GM18498 (cell line): ENCODE results near the gene EPS8L1.
"Not testable (repeated sequence)": the region's sequence is repeated elsewhere in the genome, so short reads cannot be mapped to it uniquely, and the experiment has no call there.

ENCODE experiments used
- ATAC-seq: cut with Tn5 transposase; IDR thresholded peaks from one replicate; pipeline ENCODE4 v1.9.1; 2021; ENCODE audit warnings: mild to moderate bottlenecking, moderate library complexity; ENCODE audit not compliant: unreplicated experiment

EPS8L1 gene

DNA sequence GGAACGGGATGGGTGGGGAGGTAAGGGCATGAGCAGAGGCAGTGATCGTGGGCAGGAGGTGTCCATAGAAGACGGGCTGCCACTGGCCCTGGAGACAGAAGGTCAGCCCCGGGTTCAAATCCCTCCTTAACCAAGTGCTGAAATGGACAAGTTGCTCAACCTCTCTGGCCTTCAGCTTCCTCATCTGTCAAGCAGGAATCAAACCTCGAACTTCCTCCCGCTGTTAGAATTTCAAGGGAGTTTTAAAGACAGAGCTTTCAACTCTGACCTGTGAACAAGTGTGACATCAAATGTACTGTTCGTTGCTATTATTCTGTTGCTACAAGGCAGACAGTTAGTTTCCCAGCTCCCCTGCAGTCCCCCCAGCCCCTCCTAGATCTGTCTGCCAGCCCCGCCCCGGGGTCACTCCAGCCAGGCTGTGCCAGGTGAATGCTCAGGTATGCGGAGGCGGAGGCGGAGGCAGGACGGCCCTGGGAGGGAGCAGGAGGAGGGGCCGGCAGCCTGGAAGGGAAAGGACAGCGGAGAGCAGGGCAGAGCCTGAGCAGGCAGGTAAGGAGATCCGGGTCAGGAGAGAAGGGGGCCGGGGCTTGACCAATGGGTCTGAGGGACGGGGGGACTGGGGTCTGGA is at the start of gene EPS8L1:
TSS of gene EPS8L1 (plus strand) at position 499 of the 628 bp plus-strand sequence. CDS start 576 bp downstream, outside the sequence.
- no peak for ATAC-seq

DNA sequence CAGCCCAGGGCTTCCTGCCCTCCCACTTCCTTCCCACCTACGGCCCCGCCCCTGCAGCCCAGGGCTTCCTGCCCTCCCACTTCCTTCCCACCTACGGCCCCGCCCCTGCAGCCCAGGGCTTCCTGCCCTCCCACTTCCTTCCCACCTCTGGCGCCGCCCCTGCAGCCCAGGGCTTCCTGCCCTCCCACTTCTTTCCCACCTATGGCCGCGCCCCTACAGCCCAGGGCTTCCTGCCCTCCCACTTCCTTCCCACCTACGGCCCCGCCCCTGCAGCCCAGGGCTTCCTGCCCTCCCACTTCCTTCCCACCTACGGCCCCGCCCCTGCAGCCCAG is 48.6 kb upstream of the EPS8L1 start:
- not testable (repeated sequence) for ATAC-seq

DNA sequence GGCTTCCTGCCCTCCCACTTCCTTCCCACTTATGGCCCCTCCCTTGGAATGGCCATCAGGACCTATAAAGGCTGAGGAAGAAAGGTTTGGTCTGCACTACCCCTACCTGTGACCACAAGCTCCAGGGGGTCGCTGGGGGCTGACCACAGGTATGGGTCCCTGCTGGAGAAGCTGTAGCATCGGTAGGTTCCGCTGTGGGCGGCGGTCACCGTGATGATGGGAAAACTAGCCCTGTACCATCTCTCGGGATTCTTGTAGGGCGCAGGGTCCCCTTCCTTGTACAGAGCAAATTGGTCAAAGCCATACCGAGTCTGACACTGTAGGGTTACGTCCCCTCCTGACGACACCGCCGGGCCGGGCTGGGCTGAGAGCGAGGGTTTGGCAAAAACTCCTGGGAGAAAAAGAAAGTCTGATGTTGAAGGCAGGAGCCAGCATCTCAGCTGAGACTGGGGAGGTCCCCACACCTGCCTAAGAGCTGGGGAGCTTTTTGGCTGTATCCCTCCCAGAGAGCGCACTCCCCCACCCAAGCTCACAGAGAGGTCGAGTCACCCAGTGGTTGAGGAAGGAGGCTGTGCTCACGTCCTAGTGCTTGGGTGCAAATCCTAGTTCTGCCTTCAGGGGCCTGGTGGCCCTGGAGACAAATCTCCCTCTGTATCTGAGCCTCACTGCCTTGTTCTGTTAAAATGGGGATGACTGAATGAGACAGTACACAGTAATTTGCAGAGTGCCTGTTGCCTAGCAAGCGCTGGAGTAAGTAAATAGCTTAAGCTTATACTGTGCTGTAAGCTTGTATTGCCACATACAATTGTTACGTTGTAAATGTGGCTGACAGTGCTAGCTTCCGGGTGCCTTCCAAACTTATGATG is 48.0 kb upstream of the EPS8L1 start:
- ATAC-seq, result no peak

DNA sequence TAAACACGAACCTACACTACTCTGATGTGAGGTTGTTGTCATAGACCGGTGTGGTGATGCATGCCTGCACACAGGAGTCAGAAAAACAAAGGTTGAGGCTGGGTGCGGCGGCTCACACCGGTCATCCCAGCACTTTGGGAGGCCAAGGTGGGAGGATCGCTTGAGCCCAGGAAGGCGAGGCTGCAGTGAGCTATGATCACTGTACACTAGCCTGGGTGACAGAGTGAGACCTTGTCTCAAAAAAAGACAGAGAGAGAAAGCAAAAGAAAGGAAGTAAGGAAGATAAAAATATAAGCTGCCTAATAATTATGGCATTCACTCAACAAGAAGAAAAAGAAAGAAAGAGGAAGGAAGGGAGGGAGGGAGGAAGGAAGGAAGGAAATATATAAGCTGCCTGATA is 46.9 kb upstream of the EPS8L1 start:
- no peak for ATAC-seq

DNA sequence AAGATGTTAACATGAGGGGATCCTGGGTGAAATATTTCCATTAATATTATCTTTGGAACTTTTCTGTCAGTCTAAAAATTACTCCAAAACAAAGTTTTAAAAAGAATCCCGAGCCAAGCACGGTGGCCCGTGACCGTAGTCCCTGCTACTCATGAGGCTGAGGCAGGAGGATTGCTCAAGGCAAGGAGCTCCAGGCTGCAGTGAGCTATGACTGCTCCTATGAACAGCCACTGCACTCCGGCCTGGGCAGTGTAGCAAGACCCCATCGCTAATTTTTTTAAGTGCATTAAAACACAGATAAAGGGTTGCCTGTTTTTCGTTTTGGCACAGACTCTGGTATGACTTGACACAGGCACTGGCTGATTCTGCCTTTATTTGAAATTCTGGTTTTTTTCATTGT is 44.5 kb upstream of the EPS8L1 start:
- no peak for ATAC-seq

DNA sequence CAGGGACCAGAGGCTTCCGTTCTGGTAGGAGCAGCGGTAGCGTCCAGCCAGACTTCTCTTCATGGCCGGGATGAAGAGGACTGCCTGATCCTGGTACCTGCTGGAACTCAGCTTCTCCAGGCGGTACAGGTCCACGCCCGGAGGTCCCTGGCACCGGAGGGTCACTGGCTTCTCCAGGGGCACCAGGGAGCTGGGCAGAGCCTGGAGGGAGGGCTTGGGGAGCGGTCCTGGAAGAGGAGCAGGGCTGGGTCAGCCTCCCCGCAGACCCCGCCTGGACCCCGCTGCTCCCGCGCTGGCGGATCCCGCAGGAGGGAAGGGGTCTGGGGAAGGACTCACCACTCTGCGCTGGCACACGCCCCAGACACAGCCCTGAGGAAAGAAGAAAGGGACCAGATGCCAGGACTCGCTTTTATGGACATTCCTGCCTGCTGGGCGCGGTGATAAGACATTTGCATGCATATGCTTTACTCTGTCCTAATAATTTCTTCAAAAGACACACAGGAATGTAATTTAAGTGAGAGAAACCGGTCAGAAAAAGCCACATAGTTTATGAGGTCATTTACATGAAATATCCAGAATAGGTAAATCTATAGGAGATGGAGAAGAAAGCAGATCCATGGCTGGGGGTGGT is 43.4 kb upstream of the EPS8L1 start:
- no peak for ATAC-seq

DNA sequence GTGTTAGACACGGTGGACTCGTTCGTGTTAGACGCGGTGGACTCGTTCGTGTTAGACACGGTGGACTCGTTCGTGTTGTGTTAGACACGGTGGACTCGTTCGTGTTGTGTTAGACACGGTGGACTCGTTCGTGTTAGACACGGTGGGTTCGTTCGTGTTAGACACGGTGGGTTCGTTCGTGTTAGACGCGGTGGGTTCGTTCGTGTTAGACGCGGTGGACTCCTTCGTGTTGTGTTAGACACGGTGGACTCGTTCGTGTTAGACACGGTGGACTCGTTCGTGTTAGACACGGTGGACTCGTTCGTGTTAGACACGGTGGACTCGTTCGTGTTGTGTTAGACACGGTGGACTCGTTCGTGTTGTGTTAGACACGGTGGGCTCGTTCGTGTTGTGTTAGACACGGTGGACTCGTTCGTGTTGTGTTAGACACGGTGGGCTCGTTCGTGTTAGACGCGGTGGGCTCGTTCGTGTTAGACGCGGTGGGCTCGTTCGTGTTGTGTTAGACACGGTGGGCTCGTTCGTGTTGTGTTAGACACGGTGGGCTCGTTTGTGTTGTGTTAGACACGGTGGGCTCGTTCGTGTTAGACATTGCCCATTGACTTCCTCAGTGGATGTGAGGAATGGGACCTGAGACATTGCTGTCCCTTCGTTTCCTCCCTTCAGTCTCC is 42.6 kb upstream of the EPS8L1 start:
- not testable (repeated sequence) for ATAC-seq

DNA sequence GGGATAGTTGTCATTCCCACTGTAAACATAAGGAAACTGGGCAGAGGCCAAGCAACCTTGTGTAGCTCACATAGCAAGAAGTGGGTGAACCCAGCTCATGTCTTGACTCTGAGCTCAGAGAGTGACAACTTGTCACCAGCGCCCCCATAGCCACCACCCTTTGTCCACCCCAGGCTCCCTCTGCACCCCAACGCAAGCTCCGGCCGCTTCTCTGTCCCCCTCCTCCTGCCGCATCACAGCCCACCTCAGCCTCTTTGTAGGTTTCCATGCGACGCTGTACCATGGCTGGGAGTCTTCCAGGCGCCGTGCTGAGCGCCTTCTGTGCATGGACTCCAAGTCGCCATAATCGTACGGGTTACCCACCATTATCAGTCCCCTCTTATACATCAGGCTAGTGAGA is 40.9 kb upstream of the EPS8L1 start:
- ATAC-seq, result no peak

DNA sequence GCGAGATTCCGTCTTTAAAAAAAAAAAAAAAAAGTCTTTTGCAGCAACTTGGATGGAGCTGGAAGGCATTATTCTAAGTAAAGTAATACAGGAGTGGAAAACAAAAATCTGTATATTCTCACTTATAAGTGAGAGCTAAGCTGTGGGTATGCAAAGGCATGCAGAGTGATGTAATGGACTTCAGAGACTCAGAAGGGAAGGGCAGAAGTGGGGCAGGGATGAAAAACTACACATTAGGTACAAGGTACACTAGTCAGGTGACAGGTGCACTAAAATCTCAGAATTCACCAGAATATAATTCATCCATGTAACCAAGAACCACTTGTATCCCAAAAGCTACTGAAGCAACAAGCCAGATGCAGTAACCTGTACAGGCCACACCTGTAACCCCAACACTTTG is 39.6 kb upstream of the EPS8L1 start:
- ATAC-seq, result no peak

DNA sequence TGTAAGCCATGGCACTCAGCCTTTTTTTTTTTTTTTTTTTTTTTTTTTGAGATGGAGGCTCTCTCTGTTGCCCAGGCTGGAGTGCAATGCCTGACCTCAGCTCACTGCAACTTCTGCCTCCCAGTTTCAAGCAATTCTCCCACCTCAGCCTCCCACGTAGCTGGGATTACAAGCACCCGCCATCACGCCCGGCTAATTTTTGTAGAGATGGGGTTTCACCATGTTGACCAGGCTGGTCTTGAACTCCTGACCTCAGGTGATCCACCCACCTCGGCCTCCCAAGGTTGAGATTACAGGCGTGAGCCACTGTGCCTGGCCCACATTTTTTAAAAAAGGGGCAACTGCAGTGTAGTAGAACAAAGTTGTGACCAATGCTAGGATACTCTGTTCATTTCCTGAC is 38.1 kb upstream of the EPS8L1 start:
- not testable (repeated sequence) for ATAC-seq

DNA sequence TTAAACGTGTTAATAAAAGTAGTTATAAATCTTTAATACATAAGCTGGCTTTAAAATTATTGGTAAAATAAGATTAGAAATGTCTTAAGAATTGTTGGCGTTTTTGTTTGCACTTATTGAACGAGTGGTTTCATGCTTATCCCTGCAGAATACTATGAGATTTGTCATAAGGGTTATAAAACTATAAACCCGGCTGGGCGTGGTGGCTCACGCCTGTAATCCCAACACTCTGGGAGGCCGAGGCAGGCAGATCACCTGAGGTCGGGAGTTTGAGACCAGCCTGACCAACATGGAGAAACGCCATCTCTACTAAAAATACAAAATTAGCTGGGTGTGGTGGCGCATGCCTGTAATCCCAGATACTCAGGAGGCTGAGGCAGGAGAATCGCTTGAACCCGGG is 35.0 kb upstream of the EPS8L1 start:
- not testable (repeated sequence) for ATAC-seq

DNA sequence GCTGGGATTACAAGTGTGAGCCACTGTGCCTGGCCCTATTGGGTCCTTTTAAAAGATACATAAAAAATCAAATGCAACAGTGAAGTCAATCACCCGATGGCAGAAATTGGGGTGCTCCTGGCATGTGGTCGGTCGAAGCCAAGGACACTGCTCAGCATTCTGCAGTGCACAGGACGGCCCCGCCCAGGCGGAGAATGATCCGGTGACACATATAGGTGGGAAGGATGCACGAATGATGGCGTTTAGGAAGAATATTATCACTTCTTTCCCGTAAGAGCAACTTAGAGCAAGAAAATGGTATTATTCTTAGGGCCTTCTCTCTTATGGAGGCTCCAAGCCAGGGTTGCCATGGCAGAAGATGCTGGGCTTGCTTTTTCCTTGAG is 34.4 kb upstream of the EPS8L1 start:
- ATAC-seq, result no peak

DNA sequence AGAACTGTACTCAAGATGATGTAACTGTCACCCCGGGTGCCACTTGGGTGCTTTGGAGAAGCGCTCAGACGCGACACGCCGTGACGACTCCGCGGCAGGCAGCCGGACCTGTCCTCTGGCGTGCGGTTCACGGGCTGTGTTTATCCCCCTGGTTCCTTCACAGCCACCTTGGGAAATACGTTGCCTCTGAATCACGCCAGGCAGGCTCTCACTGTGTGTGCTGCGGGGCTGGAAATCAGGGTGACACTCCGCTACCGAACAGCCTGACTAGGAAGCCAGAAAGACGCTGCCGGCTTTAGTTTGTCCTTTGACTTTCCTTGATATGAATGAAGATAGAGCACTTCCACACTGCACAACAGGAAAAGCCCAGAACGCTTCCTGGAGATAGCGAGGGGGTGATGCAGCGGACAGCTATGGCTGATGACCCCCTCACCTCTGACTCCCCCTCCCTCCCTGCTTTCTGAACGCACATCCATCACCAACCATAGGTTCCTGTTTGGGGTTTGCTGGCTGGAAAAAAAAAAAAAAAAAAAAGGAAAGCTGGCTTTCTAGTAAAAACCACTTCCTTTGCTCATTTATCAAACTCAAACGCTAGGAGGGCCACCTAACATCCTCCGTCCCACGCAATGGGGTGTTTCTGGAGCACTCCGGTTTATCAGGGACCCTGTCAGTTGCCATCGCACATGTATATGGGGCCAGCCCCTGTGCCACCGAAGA is 33.9 kb upstream of the EPS8L1 start:
- no peak for ATAC-seq

DNA sequence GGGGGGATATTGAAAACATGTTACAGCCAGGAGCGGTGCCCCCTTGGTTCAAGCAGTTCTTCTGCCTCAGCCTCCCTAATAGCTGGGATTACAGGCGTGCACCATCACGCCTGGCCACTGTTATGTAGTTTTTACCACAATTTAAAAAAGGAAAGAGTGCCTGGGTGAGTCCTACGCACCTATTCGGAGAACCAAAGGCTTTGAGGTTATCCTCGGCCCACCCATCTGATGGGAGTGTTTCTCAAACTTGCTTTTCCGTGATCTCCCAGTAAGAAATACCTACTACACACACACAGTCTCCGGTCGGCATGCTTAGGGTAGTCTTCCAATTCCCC is 33.4 kb upstream of the EPS8L1 start:
- no peak for ATAC-seq

DNA sequence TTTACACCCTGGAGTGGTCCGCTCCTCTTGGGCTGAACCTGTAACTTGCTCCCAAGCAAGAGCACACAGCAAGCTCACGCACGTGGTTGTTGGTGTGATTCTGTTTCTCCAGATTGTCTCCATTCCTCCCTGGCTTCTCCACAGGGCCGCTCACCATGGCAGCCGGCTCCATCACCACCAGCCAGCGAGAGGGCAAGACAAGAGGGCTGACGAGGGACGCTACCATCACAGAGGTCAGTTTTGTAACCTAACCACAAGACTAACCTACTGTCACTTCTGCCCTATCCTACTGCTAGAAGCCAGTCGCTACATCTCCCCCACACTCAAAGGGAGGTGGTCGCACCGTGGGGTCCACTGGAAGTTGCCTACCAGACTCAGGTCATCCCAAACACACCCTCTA is 33.0 kb upstream of the EPS8L1 start:
- ATAC-seq, result no peak

DNA sequence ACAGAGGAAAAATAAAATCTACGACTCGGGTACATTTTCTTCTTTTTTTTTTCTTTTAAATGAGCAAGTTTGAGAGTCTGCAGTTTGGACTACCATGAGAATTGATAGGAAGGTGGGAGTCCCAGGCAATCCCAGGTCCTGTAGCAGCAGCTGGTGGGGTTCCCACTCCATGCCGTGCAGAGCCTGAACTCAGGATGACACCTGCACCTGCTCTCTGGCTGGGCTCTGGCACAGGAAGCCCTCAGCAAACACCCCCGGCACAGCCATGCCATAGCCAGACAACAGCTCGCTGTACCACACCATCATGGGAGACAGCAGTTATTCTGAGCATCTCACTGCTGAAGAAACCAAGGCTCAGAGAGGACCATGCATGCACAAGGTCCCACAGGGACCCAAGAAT is 31.4 kb upstream of the EPS8L1 start:
- no peak for ATAC-seq

DNA sequence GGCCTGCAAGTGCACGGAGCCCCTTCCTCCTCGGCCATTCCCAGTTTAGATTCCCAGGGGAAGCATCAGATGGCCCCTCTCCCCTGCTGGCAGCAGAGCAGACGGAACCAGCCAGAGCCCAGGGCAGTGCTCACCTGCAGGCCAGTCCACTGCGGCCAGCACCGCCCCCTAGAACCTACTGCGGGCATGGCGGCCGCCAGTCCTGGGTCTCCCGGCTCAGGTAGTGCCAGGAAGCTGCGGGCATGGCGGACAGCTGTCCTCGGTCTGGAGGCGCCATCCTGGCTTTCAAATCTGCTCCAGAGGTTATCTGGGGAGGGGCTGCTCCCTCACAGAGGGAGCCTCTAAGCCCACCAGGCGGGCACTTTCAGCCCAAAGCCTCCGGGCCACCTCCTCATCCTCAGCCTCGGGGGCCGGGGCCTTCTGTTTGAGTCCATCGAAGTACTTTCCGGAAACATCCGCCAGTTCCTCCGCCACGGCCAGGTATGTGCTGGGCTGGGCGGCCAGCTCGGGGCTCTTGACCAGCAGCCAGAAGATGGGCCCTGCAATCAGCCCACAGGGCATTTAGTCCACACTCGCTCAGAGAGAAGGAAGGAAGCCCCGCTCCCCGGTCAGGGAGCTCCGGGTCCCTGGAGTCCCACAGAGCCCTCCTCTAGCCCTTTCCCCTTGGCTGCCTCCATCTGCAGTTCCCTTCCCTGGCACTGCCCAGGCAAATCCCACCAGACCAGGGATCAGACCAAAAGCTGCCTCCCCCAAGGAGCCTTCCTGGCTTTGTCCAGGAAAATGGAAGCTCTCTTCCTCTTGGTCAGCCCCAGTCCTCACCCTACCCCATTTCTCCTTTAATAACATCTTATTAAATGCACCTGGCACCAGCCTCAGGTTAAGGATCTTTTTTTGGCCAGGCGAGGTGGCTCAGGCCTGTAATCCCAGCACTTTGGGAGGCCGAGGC is 30.6 kb upstream of the EPS8L1 start:
- no peak for ATAC-seq

DNA sequence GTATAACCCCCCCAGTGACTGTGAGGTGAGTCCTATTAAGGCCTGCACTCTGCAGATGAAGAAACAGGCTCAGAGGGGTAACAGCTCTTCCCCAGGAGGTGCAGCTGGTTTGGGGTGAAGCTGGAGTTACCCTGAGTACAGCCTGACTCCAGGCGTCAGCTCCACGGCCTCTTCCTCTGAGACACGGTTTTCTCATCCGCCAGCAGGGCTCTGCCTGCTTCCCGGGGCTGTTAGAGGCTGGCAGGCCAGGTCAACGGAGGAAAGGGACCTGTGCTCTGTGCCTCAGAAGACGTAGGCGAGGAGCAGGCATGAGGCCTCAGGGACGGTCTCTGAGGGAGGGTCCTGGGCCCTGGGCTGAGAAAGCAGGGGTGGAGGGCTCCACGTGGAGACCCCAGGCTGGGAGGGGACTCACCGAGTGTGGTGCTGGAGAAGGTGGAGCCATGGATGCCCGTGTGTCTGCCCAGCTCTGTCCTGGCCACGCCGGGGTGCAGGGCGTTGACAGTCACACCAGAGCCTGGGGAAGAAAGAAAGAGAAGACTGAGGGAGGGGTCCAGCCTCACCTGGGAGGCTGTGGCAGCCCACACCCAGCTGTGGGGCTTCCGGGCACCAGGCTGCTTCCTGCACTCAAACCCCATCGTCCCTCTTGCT is 28.6 kb upstream of the EPS8L1 start:
- ATAC-seq, result no peak

DNA sequence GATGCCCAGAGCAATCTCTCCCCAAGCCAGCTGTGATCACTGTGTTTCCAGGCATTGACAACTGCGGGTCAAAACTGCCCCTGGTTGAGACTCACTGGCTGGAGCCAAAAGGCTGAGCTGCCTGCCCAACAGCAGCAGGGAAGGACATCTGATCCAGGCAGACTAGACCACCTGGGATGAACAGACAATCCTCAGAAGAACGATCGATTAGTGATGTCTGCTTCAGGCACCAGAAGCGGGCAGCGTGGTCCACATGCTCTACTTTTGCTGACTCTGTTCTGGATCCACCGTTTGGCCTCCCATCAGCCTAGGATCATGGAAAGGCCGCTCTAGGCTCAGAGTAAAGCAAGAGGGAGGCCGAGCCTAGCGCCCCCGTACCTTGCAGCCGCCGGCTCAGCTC is 27.7 kb upstream of the EPS8L1 start:
- no peak for ATAC-seq

DNA sequence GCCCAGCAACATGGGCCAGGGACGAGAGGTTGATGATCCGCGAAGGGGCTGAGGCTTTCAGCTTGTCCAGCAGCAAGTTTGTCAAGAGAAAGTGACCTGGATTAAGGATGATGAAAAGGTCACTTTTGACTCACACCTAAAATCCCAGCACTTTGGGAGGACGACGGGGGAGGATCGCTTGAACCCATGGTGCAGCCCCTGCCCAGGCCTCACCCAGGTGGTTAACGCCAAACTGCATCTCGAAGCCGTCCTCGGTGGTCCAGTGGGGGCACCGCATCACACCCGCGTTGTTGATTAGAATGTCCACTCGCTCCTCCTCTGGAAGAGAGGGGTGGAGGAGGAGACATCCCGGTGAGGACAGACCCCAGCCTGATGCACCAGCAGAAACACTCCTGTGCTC is 27.2 kb upstream of the EPS8L1 start:
- no peak for ATAC-seq
